Stimulated activated CD4-positive, alpha-beta T cell treated with anti-CD3 and anti-CD28 coated beads, Interleukin-2, amount 100 ng/mL, for 24 hours (primary cell): ENCODE measurements around the gene DYNC1I1.

ENCODE experiments used
- DNase-seq, 2 donors: peaks; one replicate each; pipeline ENCODE4 v3.0.0-alpha.2; 2020

DYNC1I1 gene

DNA sequence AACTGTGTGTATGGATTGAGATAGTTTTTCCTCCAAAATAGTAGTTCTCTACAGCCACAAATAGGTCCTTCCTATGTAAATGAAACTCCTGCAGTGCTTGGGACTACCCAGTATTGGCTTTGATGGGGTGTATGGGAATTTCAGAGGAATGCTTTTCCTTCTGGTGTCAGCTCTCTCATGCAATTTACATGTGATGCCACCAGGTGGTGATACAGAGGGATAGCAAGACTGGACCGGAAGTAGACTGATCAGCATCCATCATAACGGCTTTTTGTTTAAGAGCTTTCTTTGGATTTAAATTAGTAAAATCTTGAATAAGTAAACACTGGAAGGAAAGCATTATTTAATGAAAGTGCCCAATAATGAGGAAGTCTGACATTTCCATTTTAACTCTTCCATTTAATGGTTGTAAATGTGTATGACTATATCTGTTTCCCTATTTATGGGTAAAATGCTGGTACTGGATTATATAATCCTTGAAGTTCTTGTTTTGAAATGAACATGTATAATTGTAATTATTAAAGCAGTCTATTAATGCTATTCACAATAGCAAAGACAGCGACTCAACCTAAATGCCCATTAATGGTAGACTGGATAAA is 22.7 kb downstream of the DYNC1I1 start:
- DNase-seq, result no peak

DNA sequence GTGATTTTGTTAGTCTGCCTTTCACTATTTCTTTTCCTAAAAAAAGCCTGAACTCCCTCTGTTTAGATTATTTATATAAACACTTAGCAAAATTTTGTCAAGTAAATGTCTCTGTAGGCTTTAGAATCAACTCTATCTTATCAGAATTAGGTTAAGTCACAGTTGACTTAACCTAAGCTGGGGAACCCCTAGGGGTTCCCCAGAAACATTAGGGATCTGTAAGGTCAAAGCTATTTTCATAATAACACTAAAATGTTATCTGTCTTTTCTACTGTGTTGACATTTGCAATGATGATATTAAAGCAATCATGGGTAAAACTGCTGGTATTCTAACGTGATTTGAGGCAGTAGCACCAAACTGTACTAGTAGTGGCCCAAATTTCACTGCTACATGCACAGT is 24.3 kb downstream of the DYNC1I1 start:
- no peak for DNase-seq

DNA sequence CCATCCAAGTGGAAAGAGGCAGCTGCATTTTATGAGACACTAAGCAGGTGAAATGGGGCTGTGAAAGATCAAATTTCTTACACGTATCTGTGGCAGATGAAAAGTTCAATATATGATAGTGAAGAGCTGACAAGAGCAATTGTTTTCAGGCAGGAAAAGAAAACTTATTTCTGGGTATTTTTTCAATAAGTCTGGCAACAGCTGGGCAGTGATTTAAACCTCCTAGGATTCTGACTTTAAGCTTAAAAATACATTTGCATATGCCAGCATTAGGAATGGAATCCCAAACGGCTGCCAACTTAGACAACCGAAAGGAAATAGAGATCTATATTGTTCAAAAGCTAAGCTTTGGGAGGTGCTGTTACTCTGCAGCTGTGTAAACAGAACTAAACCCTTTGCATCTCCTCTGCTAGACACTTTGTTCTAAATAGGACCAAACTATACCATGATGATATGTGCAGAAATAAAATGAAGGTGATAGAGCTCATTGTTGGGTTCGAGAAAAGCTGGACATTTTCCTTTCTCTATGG is 26.1 kb downstream of the DYNC1I1 start:
- DNase-seq, result no peak

DNA sequence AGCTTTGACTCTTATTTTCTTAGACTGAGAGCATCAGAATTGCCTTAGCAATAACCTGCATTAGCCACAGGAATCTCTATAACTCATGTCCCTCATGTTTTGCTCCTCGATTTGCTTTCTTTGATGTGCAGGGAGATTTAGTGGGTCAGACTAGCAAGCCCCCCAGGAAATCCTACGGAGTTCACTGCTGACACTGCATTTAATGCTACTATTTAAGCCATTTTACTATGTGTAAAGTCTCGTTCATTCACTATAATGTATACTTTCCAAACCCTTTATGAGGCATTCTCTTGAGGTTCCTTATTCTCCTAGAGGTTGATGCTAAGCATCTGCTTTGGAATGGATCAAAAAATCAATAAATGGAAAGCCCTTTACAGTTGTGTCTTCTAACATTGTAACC is 28.4 kb downstream of the DYNC1I1 start:
- no peak for DNase-seq

DNA sequence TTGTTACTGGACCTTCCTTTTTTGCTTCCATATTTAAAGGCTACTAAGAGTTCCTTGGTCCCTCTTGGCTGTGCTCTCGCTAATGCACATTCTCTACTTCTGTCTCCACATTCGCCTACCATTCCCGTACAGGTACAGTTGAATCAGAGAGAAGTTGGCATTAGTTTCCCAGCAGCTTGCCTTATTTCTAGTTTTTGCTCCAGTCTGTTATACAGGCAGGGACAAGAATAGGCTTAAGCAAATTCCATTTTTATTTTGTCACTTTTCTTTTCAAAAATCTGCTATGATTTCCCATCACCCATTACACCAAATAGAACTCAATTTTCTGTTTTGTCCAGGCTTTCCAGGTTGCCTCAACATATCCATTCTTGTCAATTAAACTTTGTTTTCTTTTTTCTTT is 29.9 kb downstream of the DYNC1I1 start:
- DNase-seq, result no peak

DNA sequence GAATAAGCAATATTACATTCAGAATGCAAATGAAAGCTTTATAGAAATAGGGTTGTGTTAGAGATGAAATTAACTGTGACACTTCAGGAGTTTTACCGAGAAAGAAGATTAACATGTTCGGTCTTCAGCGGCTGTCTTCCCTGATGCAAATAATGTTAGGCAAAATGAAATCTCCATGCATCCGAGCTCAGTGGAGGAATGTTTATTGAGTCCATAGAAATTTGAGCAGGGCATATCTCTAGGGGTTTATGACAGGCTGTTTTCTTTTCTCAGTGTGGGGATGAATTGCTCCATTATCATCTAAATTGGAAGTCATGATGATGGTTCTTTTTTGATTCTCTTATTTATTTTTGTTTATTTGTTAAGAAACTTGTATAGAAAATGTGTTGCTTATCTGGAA is 31.7 kb downstream of the DYNC1I1 start:
- no peak for DNase-seq

DNA sequence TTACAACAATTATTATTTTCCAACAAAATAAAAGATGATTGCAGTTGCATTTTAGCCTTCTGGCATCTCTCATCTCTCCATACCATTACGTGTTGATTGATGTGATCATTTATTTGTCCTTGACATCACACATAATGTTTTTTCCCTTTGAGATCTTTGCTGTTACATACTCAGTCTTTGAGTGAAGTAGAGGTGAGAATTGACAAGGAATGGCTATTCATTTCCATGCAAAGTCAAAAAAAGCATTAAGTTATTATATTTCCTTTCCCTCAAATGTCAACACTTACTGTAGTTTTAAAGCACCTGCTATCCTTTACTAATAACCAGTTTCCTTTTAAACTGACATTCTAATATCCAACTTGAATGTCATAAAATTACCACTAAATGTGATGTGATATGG is 33.6 kb downstream of the DYNC1I1 start:
- no peak for DNase-seq

DNA sequence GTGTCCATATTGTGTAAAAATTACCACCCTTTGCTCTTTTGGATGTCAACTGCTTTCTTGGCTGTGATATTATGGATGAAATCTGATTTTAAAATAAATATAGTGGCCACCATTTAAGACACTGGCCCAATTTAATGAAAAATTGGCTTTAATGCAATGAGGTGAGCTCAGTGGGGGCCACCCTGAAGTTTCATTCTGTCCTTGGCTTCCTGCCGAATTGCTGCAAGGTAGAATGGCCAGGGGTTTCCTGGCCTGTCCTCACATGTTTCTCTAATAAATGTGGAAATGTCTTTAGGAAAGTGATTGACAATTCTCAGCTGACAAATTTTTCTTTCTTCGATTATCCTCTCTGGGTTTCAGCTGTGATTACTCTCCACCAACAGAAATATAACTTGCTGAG is 36.0 kb downstream of the DYNC1I1 start:
- DNase-seq, result no peak

DNA sequence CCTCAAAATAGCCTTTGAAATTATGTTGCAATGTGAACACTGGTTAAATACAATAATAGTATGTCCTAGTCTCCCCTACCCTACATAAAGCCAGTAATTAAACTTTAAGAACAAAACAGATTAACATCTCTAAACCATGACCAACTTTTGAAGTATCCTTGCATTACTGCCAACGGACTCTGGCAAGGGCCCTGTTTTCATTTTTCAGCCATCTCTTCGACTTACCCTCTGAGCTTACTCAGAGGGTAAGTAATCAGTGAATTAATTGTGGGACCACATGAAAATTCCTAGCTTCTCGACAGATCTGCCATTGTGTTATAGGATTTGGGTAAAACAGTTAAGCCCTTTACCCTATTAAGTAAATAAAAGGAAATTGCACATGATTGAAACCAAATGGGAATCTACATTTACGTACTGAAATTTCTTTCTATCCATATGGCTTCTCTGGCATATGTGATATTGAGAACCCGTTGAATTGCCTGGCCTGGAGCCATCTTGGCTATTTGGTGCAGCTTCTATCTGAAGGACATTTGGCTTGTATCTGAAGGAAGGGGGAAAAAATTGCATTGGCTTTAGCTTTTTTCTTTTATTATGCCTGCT is 39.6 kb downstream of the DYNC1I1 start:
- no peak for DNase-seq

DNA sequence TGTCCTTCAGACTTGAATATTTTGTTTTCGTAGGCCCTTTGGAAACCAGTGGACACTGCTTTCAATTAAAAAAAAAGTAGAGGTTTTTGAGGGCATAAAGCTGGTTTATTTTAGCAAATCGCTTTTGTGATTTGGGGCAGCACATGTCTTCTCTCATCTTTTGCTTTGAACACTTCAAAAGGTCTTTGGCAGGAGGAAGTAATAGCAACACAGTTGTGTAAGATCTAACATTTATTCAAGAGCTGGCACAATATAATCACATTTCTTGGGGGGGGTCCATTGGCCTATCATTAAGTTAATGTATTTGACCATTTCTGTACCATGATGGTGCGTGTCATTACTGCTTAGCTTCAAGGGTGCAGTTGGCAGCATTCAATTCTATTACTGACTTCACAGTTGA is 42.4 kb downstream of the DYNC1I1 start:
- no peak for DNase-seq

DNA sequence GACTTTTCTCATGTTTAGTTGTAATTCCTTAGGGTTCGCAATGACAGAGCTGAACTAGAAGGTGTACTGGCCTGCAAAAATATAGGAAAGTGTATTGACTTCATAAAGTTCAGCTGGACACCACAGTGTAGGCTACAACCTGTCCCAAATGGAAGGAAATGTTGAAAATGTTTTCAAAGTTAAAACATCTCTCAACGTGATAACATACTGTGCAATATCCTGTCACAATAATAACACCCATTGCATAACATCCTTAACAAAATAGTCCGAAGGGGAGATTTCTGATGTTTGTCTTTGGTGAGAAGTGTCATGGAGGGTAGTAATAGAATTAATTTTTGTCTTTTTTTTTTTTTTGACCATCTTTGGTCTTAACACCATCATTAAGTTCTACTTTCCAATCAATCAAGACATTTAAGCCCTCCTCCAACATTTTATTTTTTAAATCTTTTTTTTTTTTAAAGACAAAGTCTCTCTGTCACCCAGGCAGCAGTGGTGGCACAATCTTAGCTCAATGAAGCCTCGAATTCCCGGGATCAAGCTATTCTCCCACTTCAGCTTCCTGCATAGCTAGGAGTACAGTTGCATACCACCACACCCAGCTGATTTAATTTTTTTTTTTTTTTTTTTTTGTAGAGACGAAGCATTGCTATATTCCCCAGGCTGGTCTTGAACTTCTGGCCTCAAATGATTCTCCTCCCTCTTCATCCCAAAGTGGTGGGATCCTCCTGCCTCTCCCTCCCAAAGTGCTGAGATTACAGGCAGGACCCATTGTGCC is 45.7 kb downstream of the DYNC1I1 start:
- no peak for DNase-seq

DNA sequence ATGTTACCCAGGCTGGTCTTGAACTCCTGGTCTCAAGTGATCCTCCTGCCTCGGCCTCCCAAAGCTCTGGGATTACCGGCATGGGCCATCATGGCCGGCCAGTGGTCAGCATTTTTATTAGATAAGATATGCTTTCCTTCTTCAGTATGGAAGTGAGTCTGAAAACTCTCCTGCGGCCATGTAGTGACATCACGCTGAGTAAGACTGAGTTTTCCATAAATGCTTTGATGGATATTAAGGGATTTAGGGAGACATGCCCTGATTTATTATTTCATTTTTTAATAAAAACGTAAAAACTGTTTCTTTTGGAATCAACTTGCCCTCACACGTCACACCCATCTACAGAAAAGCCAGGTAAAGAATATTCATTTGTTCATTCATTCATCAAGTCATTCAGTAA is 48.4 kb downstream of the DYNC1I1 start:
- DNase-seq, result no peak

DNA sequence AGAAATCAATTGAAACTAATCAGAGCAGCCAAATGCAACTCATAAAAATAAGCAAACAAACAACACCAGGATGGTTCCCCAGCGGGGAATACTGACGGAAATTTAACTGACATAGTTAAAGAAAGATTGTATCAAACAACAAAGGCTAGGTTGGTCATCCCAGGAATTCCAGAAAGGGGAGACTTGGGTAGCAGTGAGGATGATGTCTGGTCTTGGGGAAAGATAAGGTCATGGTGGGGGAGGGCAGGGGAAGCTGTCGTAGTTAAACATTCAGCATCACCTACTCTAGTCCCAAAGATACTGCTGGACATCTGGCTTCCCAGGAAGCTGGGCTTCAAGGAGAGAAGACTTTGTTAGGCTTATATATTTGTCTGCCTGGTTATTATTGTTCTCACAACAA is 50.4 kb downstream of the DYNC1I1 start:
- DNase-seq, result no peak

DNA sequence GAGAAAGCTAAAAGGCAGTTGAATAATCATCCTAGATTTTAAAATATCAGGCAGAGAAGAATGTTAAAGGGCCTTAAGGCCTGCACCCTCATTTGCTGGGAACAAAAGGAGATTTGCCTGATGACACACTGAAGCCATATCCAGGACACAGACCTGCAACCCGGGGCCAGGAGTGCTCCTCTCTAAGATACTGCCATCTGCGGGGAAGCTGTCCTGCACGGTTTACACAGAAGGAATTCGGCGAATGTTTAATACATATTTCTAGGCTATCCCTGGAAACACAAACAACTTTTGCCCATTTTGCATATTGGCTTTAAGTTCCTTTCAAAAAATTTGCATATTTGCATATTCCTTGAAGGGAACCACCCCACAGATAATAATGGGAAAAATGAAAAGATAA is 52.3 kb downstream of the DYNC1I1 start:
- no peak for DNase-seq

DNA sequence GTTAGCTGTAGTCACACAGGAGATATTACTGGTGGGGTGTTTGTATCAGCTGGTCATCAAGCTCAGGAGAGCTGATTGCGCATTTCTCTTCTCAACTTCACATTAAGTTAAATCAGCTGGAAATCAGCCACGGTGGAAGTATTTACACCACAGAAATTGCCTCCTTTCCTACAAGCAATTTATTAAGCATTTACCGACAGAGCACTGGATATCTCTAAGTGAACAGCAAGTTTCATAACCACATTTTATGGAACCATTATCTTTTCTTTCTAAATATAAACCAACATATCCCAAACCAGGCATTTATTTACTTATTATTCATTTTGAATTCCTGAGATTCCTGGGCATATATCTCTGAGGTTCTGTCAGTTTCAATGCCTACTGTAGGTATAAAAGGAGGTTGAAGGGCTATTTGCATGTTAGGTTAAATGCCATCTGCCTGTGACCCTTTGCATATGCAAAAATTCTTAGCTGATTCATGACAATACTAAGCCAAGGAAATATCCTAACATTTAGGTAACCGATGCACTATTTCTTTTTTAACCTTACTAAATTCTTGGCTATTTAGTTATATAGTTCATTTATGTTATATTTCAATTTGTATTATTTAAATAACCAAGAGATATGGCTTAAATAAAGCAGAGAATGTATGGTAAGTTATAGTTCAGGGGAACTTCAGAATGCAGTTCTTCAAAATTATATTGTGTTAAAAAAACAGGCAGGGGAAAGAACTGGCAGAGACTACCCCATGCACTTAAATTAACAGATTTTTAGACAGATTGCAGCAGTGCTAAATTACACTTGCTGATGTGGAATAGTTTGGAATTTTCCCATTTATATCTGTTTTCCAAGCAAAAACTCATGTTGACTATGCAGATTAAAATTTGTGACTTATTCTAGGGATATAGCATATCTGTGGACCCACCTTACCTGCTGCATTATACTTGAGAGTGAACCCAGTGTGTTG is 56.8 kb downstream of the DYNC1I1 start:
- DNase-seq, result no peak

DNA sequence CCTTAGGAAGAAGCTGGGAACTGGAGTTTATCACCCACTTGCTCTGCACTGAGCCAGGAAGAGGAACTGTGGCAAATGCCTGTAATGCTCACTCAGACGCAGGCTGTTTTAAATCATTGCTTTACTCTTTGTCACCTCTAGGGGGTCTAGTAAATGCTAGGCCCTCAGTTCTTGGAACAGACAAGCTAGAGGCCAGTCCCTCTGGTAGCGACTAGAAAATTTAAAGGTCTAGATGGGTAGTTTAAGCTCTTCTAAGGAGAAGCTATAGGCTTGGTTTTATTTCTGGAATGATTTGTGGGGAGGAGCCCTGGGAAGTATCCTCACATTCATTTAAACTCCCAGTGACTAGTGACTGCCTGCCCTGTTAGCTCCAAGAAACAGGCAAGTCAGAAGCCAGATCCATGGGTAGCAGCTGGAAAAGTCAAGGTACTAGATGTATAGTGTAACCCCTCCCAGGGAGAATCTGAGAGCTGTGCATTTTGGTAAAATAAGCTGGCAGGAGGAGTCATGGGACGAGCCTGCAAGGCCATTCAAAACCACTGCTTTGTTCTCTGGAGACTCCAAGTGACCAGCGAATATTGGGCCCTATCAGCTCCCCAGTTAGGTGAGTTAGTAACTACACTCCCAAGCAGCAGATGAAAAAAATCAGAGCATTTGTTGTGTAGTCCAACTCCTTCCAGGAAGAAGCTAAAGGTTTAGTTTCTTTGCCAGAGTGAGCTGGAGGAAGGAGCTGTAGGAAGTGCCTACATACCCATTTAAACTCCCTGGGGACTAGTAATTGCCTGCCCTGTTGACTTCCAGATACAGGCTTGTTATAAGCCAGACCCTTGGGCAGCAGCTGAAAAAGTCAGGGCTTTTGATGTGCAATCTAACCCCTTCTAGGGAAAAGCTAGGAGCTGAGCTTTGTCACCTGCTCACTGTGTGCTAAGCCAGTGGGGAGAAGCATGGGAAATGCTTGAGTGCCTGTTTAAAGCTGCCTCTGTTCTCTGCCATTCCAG is 68.9 kb downstream of the DYNC1I1 start:
- DNase-seq, result no peak

DNA sequence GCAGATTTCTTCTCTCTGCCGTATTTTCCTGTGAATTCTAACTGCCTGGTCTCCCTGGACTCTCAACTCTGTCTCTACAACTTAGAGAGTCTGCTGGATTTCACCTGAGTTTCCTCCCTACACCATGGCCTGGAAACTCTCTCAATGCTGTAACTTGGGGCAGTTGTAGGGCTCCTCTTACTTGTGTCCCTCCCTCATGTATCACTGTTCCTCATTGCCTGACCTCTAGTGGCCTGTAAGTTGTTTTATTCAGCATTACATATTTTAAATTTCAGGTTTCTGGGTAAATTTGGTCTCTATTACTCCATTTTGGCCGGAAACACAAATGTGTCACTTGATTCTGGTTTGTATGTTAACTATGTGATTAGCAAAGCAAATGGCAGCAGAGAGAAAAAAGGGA is 70.9 kb downstream of the DYNC1I1 start:
- DNase-seq, result no peak

DNA sequence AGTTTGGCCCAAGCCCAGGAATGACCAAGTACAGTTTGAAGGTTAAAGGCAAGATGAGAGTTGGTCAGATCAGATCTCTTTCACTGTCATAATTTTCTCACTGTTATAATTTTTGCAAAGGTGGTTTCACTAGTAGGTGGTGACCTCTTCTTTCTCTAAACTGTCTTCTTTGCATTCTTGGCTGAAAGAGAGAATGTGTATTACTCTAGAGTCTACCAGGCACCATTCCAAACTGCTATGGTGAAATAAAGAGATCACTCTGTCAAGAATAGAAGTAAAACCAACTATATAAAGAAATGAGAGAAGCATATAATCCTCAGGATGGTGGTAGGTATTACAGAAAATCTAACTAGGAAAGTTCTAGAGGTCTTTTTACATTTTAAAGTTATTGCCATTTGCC is 72.7 kb downstream of the DYNC1I1 start:
- DNase-seq, result no peak

DNA sequence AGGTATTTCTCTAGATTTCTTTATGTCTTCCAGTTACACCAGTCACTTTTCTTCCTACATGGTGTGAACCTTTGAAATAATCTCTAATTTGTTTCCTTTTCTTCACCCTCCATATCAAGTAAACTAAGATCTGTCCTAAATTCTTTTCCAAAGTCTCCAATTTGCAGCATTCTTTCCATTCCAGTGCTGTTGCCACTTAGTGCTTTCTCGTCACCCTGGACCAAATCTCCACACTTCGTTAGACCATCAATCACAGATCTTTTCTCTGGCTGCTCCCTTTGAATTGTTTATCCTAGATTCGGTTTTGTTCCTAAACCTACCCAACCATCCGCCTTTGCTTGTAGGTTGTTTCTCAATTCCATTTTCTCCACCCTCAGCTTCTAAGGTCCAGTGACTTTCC is 74.7 kb downstream of the DYNC1I1 start:
- DNase-seq, result no peak

DNA sequence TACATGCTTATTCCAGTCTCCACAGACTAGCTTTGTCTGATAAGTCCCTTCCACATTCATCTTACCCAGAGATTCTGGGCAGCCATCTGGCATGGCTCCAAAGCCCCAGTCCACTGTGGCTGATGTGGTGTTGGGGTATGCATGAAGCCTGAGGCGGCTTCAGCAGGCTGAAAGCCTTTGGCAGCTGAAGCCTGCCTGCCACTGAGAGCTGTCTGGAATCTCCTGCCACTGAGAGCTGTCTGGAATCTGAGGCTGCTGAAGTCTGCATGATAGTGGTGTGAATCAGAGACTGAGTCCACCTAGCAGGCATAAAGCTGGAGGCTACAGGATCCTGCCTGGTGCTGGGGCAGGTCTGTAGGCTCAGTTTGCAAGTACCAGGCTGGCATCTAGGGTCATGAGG is 87.1 kb downstream of the DYNC1I1 start:
- DNase-seq, result no peak

DNA sequence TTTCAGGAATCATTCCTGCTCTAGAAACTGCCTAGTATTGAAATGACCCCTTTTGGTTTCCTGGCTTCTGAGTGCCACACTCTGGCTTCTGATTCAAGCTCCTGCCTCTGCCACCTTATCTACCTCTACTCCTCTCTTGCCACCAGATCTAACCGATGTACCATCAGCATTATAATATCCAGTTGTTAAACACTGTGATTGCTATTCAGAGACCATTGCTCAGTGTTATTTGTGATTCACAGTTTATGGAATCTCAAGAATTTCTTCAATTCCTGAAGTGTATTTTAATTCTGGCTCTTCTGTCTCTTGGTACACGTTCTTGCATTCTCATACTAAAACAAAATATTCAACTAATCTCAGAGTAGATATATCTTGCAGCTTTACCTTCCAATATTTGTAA is 88.7 kb downstream of the DYNC1I1 start:
- DNase-seq, result no peak

DNA sequence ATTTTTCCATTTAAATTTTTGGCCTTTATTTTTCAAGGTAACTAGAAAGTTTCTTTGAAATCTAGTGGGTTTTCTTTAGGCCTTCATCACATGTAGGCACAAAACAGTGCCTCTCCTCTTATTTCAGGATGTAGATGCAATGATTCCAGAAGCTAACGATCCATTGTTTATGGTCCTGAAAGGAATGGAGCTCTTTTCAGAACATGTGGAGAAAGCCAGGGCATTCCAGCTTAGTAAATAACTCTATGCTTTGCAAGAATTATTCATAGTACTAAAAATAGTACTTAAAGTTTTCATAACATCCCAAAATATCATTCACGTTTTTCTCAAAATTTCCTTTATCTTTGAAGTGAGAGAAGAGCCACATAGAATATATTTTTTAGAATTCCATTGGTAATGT is 91.3 kb downstream of the DYNC1I1 start:
- DNase-seq, result no peak
